SK-N-DZ (cell line): ENCODE data around the gene TBXAS1. TPM values are rescaled to one million over a fixed set of nuclear protein-coding genes. Genes with fewer than 3 reads are reported as not detected.

Source experiments
- DNase-seq: peaks from one replicate; pipeline ENCODE4 v3.0.0-alpha.2; 2015; ENCODE audit warnings: low spot score
- polyA plus RNA-seq, 2 experiments: library from polyadenylated mRNA; depleted of rRNA; stranded (reverse); fragments of >200 nt; gene quantifications; 2 replicates each; pipeline ENCODE4 v1.2.3, GENCODE V29; 2014

Gene TBXAS1
- polyA plus RNA-seq (2014; cell fraction: cytosol; rRNA removed), result 2.3 and 9.7 TPM in 2 replicates
- polyA plus RNA-seq (2014; cell fraction: nucleus; rRNA removed), result 2.9 and 9.0 TPM in 2 replicates

GRCh38 chr7:139829025-139829774 lies at the start of gene TBXAS1:
Gene TBXAS1, plus strand, starts transcription at chr7:139829264. Its CDS starts 127 bp downstream, at chr7:139829391.
- no peak for DNase-seq

DNA sequence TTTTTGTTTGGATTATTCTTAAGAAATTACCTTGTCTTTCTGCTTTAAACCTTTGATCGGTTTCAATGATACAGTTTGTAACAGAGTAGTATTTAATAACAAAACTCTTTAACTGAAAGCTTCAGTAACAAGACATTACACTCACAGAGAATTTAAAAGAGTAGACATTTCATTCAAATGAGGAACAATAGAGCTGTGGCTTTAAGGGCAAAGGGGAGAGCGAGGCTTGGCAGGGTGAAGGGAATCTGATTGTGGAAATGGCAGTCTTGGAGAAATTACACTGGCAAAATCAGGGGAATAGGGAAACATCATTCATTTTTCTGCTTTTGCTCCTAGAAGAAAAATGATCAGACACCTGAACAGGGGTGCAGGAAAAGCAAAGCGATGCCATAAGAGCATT lies 46.1 kb upstream of the TBXAS1 start:
- DNase-seq, result no peak

GRCh38 chr7:139783647-139784385 lies 45.2 kb upstream of the TBXAS1 start:
- no peak for DNase-seq

GRCh38 chr7:139784648-139785047 lies 44.4 kb upstream of the TBXAS1 start:
- no peak for DNase-seq

DNA sequence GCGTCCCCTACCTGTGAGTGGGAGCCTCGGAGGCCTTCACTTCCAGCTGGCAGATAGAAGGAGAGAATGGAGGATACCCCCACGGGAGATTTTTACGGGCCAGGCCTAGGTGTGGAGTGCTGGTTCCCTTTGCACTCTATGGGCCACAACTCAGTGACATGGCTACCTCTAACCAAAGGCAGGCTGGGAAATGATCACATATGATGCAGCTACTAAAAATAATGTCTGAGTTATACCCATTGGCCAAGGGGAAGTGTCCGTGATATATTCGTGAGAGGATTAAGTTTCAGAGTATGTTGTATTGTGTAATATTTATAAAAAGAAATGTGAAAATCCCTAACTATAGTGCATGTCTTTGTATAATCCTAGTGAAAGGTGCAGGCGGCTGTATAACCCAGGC lies 37.7 kb upstream of the TBXAS1 start:
- no peak for DNase-seq

DNA sequence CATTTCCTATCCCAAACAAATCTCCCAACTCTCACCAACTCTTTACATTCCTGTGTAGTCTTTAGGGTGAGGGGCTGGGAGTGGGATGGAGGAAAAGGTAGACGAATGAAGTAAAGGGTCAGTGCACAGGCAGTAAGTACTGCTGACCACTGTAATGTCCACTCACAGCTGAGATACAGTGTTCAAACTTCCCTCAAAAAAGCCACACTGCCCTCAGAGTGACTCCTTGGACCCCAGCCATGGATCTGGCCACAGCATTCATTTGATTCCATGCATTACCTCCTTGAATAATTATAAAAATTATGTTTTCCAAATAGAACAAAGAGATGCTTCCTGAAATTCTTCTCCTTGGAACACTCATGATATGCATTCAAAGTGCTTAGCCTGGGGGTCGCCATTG lies 31.5 kb upstream of the TBXAS1 start:
- DNase-seq, result no peak

- DNase-seq, result no peak
These were observed 30.8 kb upstream of the TBXAS1 start for GRCh38 chr7:139798221-139798620.

DNA sequence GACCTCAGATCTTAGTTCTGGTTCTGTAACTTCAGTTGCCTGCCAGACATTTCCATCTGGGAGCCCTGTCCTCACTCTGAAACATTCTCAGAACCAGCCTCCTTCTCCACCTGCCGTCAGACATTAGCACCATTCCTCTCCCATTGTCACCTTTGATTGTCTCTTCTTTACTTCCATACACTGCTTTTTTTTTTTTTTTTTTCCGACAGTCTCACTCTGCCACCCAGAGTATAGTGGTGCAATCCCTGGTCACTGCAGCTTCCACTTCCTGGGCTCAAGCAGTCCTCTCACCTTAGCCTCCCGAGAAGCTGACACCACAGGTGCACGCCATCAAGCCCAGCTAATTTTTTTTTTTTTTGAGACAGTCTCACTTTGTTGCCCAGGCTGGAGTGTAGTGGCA lies 30.2 kb upstream of the TBXAS1 start:
- DNase-seq, result no peak

- DNase-seq, result no peak
These were observed 29.5 kb upstream of the TBXAS1 start for GRCh38 chr7:139799586-139799985.

GRCh38 chr7:139804571-139804970 lies 24.5 kb upstream of the TBXAS1 start:
- no peak for DNase-seq

DNA sequence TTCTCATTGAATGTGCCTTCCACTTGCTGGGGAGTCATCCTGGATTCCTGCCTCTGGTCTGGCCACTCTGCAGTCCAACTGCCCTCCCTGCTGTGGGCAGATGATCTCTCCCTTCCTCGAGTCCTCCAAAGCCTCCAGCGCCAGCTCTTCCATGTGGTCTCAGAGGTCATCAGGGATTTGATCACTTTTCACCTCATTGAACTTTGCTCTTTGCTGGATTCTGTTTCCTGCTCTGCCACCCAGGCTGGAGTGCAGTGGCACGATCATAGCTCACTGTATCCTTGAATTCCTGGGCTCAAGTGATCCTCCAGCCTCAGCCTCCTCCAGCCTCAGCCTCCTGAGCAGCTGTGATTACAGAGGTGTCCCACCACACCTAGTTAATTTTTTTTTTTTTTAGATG lies 22.1 kb upstream of the TBXAS1 start:
- no peak for DNase-seq

- DNase-seq, result no peak
These were observed 20.6 kb upstream of the TBXAS1 start for GRCh38 chr7:139808427-139808826.

DNA sequence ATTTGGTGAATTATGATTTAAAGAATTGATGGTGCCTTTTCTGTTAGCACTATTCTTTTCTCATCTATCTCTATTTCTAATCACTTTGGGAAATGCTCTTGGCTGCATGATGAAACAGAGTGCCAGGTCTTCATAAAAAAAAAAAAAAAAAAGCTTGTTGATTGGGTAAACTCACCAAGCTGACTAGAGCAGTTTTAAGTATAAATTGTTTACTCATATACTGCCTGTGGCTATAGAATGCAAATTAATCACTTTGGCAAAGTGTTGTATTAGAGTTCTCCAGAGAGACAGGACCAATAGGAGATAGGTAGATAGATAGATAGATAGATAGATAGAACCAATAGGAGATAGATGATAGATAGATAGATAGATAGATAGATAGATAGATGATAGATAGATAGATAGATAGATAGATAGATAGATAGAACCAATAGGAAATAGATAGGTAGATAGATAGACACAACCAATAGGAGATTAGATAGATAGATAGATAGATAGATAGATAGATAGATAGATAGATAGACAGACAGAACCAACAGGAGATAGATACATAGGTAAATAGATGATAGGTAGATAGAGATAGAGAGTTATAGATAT lies 20.1 kb upstream of the TBXAS1 start:
- DNase-seq, result no peak

DNA sequence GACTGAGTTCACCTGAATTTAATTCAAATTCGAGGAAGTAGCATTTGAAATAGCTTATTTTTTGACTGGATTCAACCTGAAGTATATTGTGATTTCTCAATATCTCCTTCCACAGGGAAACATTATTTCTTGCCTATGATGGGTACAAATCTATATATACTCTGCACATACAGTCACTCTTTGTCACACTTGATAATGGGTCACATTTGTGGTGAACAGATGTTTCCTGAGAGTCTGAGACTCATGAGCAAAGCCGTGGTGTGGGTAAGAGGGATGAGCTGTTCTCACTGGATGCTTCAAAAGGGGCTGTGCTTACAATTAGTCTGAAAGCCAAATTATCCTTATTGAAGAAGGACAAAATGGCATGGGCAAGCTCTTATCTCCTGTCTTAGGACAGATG lies 18.0 kb upstream of the TBXAS1 start:
- DNase-seq, result no peak

- no peak for DNase-seq
These were observed 15.9 kb upstream of the TBXAS1 start for GRCh38 chr7:139813151-139813550.

DNA sequence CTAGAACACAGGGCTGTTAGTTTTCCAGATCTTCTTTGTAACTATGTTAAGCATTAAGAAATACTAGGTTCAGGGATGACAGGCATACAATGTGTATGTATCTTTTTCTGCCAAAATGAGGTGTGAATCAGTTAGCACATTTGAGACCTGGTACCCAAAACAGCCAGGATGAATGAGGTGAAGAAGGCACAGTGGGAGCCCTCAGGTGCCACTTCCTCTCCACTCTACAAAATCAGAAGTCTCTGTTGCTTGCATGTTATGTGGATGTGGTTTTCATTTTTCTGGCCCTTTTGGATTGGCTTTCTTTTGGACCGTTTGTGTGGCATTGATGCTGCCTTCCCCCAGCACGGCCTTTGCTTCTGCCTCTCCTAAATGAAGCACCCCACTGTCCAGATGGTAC lies 15.4 kb upstream of the TBXAS1 start:
- DNase-seq, result no peak

GRCh38 chr7:139817249-139817648 lies 11.8 kb upstream of the TBXAS1 start:
- no peak for DNase-seq

DNA sequence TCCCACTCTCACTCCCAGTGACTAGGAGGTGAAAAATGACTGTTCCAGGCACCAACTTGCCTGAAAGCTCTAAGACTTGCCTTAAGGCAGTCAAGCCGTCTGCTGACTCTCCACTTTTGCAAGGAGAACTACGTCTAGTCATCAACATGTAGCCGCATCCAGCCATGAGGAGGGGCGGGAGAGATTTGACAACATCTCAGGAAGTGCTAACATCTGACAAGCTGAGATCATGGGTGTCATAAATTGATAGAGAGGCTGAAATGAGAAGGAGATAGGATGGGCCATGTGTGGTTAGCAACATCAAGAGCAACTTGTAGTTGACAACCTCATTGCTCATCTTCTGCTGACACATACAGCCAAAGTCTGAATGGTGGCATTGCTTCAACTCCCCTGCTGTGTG lies 9.0 kb upstream of the TBXAS1 start:
- no peak for DNase-seq

DNA sequence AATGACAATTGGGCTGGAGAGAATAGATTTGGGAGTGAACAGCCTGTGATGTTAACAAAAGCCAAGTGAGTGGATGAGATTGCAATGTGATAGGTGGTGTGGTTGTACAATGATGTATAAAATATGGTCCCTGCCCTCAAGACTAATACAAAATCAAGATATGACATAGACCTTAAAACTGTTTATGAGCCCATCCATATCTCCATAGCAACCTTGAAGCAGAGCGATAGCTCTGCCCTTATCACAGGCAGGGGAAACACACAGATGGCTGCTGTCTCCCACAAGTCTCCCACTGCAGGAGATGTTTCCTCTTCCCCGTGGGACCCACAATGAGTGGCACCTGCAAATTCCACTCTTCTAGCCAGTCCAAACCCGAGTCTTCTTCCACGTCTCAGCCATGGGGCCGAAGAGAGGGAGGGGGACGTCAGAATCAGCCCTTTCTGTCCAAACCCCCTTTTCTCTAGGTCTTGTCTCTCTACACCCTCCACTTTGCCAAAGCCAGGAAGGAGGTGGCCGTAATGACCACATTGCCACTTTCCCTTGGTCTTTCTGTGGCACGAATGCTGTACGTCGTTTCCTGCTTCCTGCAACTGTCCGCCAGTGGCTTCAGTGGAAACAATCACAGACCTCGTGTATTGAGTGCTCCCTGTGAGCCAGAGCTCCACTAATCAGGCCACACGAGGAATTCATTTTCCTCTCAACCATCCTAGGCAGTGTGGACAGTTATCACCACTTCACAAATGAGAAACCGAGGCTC lies 7.5 kb upstream of the TBXAS1 start:
- no peak for DNase-seq

DNA sequence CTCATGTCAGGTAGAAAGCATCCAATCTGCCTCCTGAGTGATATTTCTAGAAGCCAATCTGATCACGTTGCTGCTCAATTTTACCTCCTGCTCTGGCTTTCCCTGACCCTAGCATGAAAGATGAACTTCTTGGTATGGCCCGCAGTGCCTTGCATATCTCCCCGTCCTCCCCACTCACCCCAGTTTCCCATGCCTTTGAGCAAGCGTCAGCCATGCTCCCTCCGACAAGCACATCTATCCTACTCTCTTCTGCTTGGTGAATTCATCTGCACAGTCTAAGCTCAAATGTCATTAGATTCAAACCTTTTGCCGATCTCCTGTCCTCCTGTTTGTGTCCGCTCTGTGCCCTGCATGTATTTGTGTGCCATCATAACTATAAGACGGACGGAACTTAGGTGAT lies 6.2 kb upstream of the TBXAS1 start:
- no peak for DNase-seq

- DNase-seq, result no peak
These were observed 5.0 kb upstream of the TBXAS1 start for GRCh38 chr7:139823959-139824521.
